Measurements from ENCODE around the gene USP10. TPM values are rescaled to one million over a fixed set of nuclear protein-coding genes. Genes with fewer than 3 reads are reported as not detected.
"Not testable (repeated sequence)": the region's sequence is repeated elsewhere in the genome, so short reads cannot be mapped to it uniquely, and the experiment has no call there.

USP10 gene
- total RNA-seq, 4 donors from 2014 or later: 31.7 to 56.1 (median 43.2) TPM

DNA sequence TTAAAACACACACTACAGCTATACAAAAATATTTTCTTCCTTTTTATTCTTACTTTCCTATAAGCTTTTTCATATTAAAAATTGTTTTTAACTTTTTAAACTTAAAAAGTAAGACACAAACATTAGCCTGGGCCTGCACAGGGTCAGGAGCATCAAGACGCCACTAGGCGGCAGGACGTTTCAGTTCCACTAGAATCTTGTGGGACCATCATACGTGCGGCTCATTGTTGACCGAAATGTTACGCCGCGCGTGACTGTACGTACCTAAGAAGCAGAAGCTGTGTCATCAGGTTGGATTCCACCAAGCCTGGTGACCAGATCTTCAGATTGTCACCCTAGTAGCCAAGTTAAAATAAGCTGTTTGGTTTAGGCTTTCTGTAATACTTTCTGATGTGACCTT is 47.1 kb downstream of the USP10 start:
- no peaks in the 10 kb centered on the region for H3K9me3 ChIP-seq
- WGBS, 2 donors: 87 to 92% methylated on average over 11 of the region's 11 CpGs
- DNase-seq (ENCODE audit: low spot score in 2 of 2): no peak
- no peak overlapping the region for H3K4me3 ChIP-seq
- no peak overlapping the region for H3K27ac ChIP-seq
- peaks cover 0 to 46% (median 16%) of the 10 kb centered on the region in 4 donors for H3K4me1 ChIP-seq
- TF ChIP-seq, protein P1, sequence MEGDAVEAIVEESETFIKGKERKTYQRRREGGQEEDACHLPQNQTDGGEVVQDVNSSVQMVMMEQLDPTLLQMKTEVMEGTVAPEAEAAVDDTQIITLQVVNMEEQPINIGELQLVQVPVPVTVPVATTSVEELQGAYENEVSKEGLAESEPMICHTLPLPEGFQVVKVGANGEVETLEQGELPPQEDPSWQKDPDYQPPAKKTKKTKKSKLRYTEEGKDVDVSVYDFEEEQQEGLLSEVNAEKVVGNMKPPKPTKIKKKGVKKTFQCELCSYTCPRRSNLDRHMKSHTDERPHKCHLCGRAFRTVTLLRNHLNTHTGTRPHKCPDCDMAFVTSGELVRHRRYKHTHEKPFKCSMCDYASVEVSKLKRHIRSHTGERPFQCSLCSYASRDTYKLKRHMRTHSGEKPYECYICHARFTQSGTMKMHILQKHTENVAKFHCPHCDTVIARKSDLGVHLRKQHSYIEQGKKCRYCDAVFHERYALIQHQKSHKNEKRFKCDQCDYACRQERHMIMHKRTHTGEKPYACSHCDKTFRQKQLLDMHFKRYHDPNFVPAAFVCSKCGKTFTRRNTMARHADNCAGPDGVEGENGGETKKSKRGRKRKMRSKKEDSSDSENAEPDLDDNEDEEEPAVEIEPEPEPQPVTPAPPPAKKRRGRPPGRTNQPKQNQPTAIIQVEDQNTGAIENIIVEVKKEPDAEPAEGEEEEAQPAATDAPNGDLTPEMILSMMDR (IDR thresholded peaks at IDR 0.05): no peak
- TF ChIP-seq EP300 (IDR thresholded peaks at IDR 0.05) (no peak), POLR2A (IDR thresholded peaks at IDR 0.05) (no peak)
- H3K36me3 ChIP-seq: peaks cover 0 to 8% (median 0%) of the 10 kb centered on the region in 3 donors
- no peaks in the 10 kb centered on the region for H3K27me3 ChIP-seq

GRCh38 chr16:84748247-84748646 is 48.4 kb downstream of the USP10 start:
- H3K27me3 ChIP-seq; H3K4me3 ChIP-seq; H3K9me3 ChIP-seq; H3K36me3 ChIP-seq; DNase-seq (ENCODE audit: low spot score in 2 of 2); H3K27ac ChIP-seq: not testable (repeated sequence)
- peaks cover 0 to 34% (median 6%) of the 10 kb centered on the region in 4 donors for H3K4me1 ChIP-seq
- WGBS, 2 donors: 92 to 93% methylated on average over 11 of the region's 11 CpGs

- H3K9me3 ChIP-seq: no peaks in the 10 kb centered on the region
- no peak for DNase-seq (ENCODE audit: low spot score in 2 of 2)
- WGBS, 2 donors: 86 to 87% methylated on average over 2 of the region's 2 CpGs
- TF ChIP-seq, protein P1 (IDR thresholded peaks at IDR 0.05): no peak
- no peak for TF ChIP-seq POLR2A (IDR thresholded peaks at IDR 0.05)
- no peak for TF ChIP-seq EP300 (IDR thresholded peaks at IDR 0.05)
- H3K4me3 ChIP-seq: no peak overlapping the region
- no peak overlapping the region for H3K27ac ChIP-seq
- peaks cover 0 to 8% (median 0%) of the 10 kb centered on the region in 3 donors for H3K36me3 ChIP-seq
- no peaks in the 10 kb centered on the region for H3K27me3 ChIP-seq
- peaks cover 0 to 34% (median 5%) of the 10 kb centered on the region in 4 donors for H3K4me1 ChIP-seq
These were observed 49.3 kb downstream of the USP10 start for GRCh38 chr16:84749072-84749471.

- 54% methylated on average over 8 of the region's 8 CpGs for WGBS, 2 donors
- peak overlapping the region in 1 of 4 donors; percentile 2 for H3K27ac ChIP-seq
These were observed 50.0 kb downstream of the USP10 start for GRCh38 chr16:84749815-84750214.

GRCh38 chr16:84750575-84750974 is 50.8 kb downstream of the USP10 start:
- Histone ChIP-seq H3K4me1 (peaks cover 0 to 49% (median 14%) of the 10 kb centered on the region in 4 donors), H3K27ac (peak overlapping the region in 1 of 4 donors; percentile 30), H3K4me3 (no peak overlapping the region), H3K36me3 (no peaks in the 10 kb centered on the region), H3K27me3 (no peaks in the 10 kb centered on the region), H3K9me3 (no peaks in the 10 kb centered on the region)
- DNase-seq (ENCODE audit: low spot score in 2 of 2): no peak
- TF ChIP-seq EP300 (IDR thresholded peaks at IDR 0.05) (no peak), POLR2A (IDR thresholded peaks at IDR 0.05) (no peak)
- TF ChIP-seq, protein P1 (IDR thresholded peaks at IDR 0.05): no peak
- 71 to 72% methylated on average over 4 of the region's 4 CpGs for WGBS, 2 donors

More at GRCh38 chr16:84749815-84750214, 50.0 kb downstream of the USP10 start:
- no peak for DNase-seq (ENCODE audit: low spot score in 2 of 2)
- Histone ChIP-seq H3K4me3 (no peak overlapping the region), H3K27me3 (no peaks in the 10 kb centered on the region), H3K9me3 (no peaks in the 10 kb centered on the region), H3K4me1 (peaks cover 0 to 42% (median 8%) of the 10 kb centered on the region in 4 donors), H3K36me3 (peaks cover 0 to 7% (median 0%) of the 10 kb centered on the region in 3 donors)
- TF ChIP-seq, protein P1 (IDR thresholded peaks at IDR 0.05): no peak
- TF ChIP-seq POLR2A (IDR thresholded peaks at IDR 0.05): no peak
- no peak for TF ChIP-seq EP300 (IDR thresholded peaks at IDR 0.05)

- Histone ChIP-seq H3K4me1 (peaks cover 0 to 48% (median 14%) of the 10 kb centered on the region in 4 donors), H3K9me3 (no peaks in the 10 kb centered on the region)
- 78 to 93% methylated on average over 6 of the region's 6 CpGs for WGBS, 2 donors
These were observed 51.4 kb downstream of the USP10 start for GRCh38 chr16:84751241-84751640.

More at GRCh38 chr16:84751241-84751640, 51.4 kb downstream of the USP10 start:
- H3K27me3 ChIP-seq: no peaks in the 10 kb centered on the region
- H3K4me3 ChIP-seq: no peak overlapping the region
- no peak for TF ChIP-seq POLR2A (IDR thresholded peaks at IDR 0.05)
- TF ChIP-seq, protein P1 (IDR thresholded peaks at IDR 0.05): no peak
- TF ChIP-seq EP300 (IDR thresholded peaks at IDR 0.05): no peak
- H3K36me3 ChIP-seq: no peaks in the 10 kb centered on the region
- no peak for DNase-seq (ENCODE audit: low spot score in 2 of 2)
- H3K27ac ChIP-seq: peak overlapping the region in 2 of 4 donors; percentile 30 to 31

Measured in tibial nerve (tissue), 4 donors.